ENCODE measurements around the gene CSTPP1. TPM values are rescaled to one million over a fixed set of nuclear protein-coding genes. Genes with fewer than 3 reads are reported as not detected.
A peak's percentile ranks its signal among the peaks of the same experiment; 100 is the strongest.

The CSTPP1 gene
- total and polyA plus RNA-seq, 2 of the 8 experiments (the other 6 are each of a cell fraction or from before 2014, with no cell fraction given) = 24.2 to 28.7 TPM

- Histone ChIP-seq H3K27ac (ENCODE audit: low read depth, low read length) (no peak overlapping the region), H3K14ac (ENCODE audit: insufficient read length) (no peak overlapping the region), H2BK120ac (replicated peaks; ENCODE audit: low read depth, low read length) (no peak overlapping the region), H2BK12ac (ENCODE audit: low read depth, low read length) (no peak overlapping the region), H3K79me2 (ENCODE audit: control insufficient read depth in 1 of 2, insufficient read depth in 2 of 2, low read length in 2 of 2) (no peaks in the 10 kb centered on the region), H3K4ac (replicated peaks; ENCODE audit: insufficient read length, low read depth, low read length) (no peak overlapping the region), H2BK15ac (ENCODE audit: low read length) (no peak overlapping the region), H3K9ac (replicated peaks in 1 of 4; ENCODE audit: extremely low read depth in 1 of 4, low read depth in 3 of 4, low read length in 3 of 4) (no peak overlapping the region), H3K79me1 (ENCODE audit: low read depth, low read length) (no peaks in the 10 kb centered on the region), H3K4me3 (ENCODE audit: extremely low read depth in 1 of 4, insufficient read depth in 2 of 4, low read depth in 3 of 4, low read length in 4 of 4) (no peak overlapping the region), H2BK5ac (ENCODE audit: low read depth, low read length) (no peak overlapping the region), H3K27me3 (replicated peaks in 1 of 4; ENCODE audit: control insufficient read depth in 3 of 4, extremely low read depth in 1 of 4, insufficient read depth in 3 of 4, low read length in 3 of 4) (no peaks in the 10 kb centered on the region), H2BK20ac (ENCODE audit: low read length) (no peak overlapping the region), H3K18ac (ENCODE audit: extremely low read depth, low read length) (no peak overlapping the region), H4K91ac (replicated peaks; ENCODE audit: insufficient read length, low read length) (no peak overlapping the region), H3K9me3 (ENCODE audit: insufficient read depth in 2 of 2, low read depth in 1 of 2, low read length in 1 of 2) (no peaks in the 10 kb centered on the region), H3K23ac (ENCODE audit: insufficient read length) (no peak overlapping the region), H3K23me2 (ENCODE audit: low read depth, low read length) (no peaks in the 10 kb centered on the region), H2AK5ac (ENCODE audit: low read depth, low read length) (no peak overlapping the region), H2AFZ (ENCODE audit: low read length) (no peak overlapping the region), H4K5ac (ENCODE audit: insufficient read length, low read depth, low read length) (no peak overlapping the region), H3K4me2 (ENCODE audit: insufficient read depth in 1 of 2, low read depth in 2 of 2, low read length in 2 of 2) (no peak overlapping the region), H4K8ac (ENCODE audit: extremely low read depth, insufficient read depth, low read length) (no peak overlapping the region), H3K56ac (replicated peaks; ENCODE audit: insufficient read length, low read depth, low read length) (no peak overlapping the region), H3K4me1 (replicated peaks in 1 of 4; ENCODE audit: control insufficient read depth in 3 of 4, insufficient read depth in 4 of 4, low read length in 3 of 4) (peaks cover 0 to 2% (median 1%) of the 10 kb centered on the region in 4 experiments; a peak in 4 of 7 replicates), H3K36me3 (ENCODE audit: control insufficient read depth in 2 of 4, insufficient read depth in 4 of 4, low read length in 3 of 4) (no peaks in the 10 kb centered on the region), H4K20me1 (replicated peaks in 1 of 2; ENCODE audit: control insufficient read depth in 1 of 2, insufficient read depth in 2 of 2, low read length in 2 of 2) (no peaks in the 10 kb centered on the region)
- no peak for FAIRE-seq
- CTCF ChIA-PET (ENCODE audit: partially characterized antibody) = interaction anchor here (1.4 kb wide), 1 partner anchor 212 kb away, joined by 3 read pairs; the partner anchor contains the start of gene CSTPP1
- DNase-seq (ENCODE audit: low read depth in 1 of 2, low spot score in 2 of 2) = no peak
- WGBS, 2 experiments (ENCODE audit: extremely low coverage in 1 of 2, insufficient coverage in 1 of 2, insufficient read length in 1 of 2, insufficient replicate concordance in 2 of 2, low coverage in 1 of 2, low lambda C conversion rate in 2 of 2, missing lambda C conversion rate in 1 of 2) = 98% methylated on average over 4 of the region's 4 CpGs; no CpG with 5 or more reads in 1 of the 2 experiments
- POLR2A ChIA-PET (ENCODE audit: partially characterized antibody) = interaction anchor here (1.7 kb wide), 1 partner anchor 13 kb away, joined by 4 read pairs; no protein-coding TSS in a partner anchor
- TF ChIP-seq USF2 (IDR thresholded peaks at IDR 0.05; ENCODE audit: low read length) (peak; percentile 7; the same call in 1 of the 2 replicates), CHD1 (IDR thresholded peaks at IDR 0.05; ENCODE audit: low read depth, low read length) (no peak), GABPA (IDR thresholded peaks at IDR 0.05; ENCODE audit: borderline replicate concordance, insufficient read depth, low read length) (no peak)
Observed at GRCh38 chr11:47148270-47148669, 211.7 kb downstream of the CSTPP1 start.
